HepG2 (cell line): Measurements from ENCODE around the gene CYLD. TPM values are rescaled to one million over a fixed set of nuclear protein-coding genes. Genes with fewer than 3 reads are reported as not detected.

Experiments
- ATAC-seq: fragments of 200-7000 bp; cut with Tn5 transposase; 3 replicates; pipeline ENCODE4 v1.9.1; 2020; ENCODE audit warnings: mild to moderate bottlenecking, moderate library complexity
- BruUV-seq: library from RNA; stranded (reverse); fragments of 400-500 nt; replicated peaks from 2 replicates; lab custom pipeline; 2021; lab: Mats Ljungman, UMichigan
- CTCF ChIA-PET: fragments of 300-600 bp; formaldehyde crosslinking; extraction: SDS; loops from one replicate; lab custom pipeline; 2021; ENCODE audit warnings: low total read pairs, inconsistent platforms, low intra/inter-chr PET ratio; lab: Yijun Ruan, JAX
- POLR2A ChIA-PET: fragments of 350-600 bp; sonication (Branson Sonifier 250); formaldehyde crosslinking; loops from one replicate; lab custom pipeline; 2020; ENCODE audit warnings: antibody characterized with exemption, inconsistent platforms; lab: Yijun Ruan, JAX
- DNase-seq: peaks from one replicate; pipeline ENCODE4 v3.0.0-alpha.2; 2015; ENCODE audit warnings: low spot score
- FAIRE-seq: peaks from 3 replicates; lab custom pipeline; 2011; peaks lifted over from hg19 to GRCh38; lab: Jason Lieb, UNC
- H2AFZ ChIP-seq: one replicate; pipeline ENCODE4 v1.6.1; 2011; ENCODE audit warnings: low read length, inconsistent platforms
- H3K27ac ChIP-seq: fragments of 300-600 bp; 3 replicates; pipeline ENCODE4 v1.8.0; 2011; ENCODE audit warnings: mixed run types, mild to moderate bottlenecking, mixed read lengths, low read length, inconsistent platforms; ENCODE audit not compliant: insufficient read depth; ENCODE audit errors: extremely low read length
- H3K27me3 ChIP-seq, 2 experiments: fragments of 200-600 bp in 1 of 2; 2 replicates in 1 of 2; 3 replicates in 1 of 2; pipeline versions ENCODE4 v1.6.0 to v1.8.0; 2011; ENCODE audit warnings: low read length in 2 of 2, mild to moderate bottlenecking in 2 of 2, moderate library complexity in 2 of 2, inconsistent platforms in 1 of 2; ENCODE audit not compliant: insufficient read depth in 2 of 2, control insufficient read depth in 1 of 2
- H3K36me3 ChIP-seq, 2 experiments: fragments of 200-600 bp in 1 of 2; replicated peaks in 1 of 2; 2 replicates in 1 of 2; 3 replicates in 1 of 2; pipeline versions ENCODE4 v1.5.1 to v1.8.0; 2011; ENCODE audit warnings: low read length in 2 of 2, inconsistent platforms in 1 of 2; ENCODE audit not compliant: insufficient read depth in 2 of 2, control insufficient read depth in 1 of 2
- H3K4me1 ChIP-seq: 2 replicates; pipeline ENCODE4 v1.5.1; 2012; ENCODE audit warnings: low read length, inconsistent platforms; ENCODE audit not compliant: insufficient read depth
- H3K4me2 ChIP-seq: 2 replicates; pipeline ENCODE4 v1.6.0; 2011; ENCODE audit warnings: low read depth, low read length, inconsistent platforms
- H3K4me3 ChIP-seq, 3 experiments: fragments of 200-600 bp in 1 of 3; sonication (generic), shearing (Covaris generic) in 1 of 3; replicated peaks in 1 of 3; 2 replicates each; pipeline ENCODE4 v1.5.1; 2011 to 2016; ENCODE audit warnings: low read length in 3 of 3, inconsistent platforms in 2 of 3, low read depth in 2 of 3, mild to moderate bottlenecking in 2 of 3, control low read depth in 1 of 3, mixed read lengths in 1 of 3; ENCODE audit not compliant: insufficient read depth in 1 of 3
- H3K79me2 ChIP-seq: one replicate; pipeline ENCODE4 v1.6.1; 2011; ENCODE audit warnings: low read length, inconsistent platforms; ENCODE audit not compliant: insufficient read depth
- H3K9ac ChIP-seq: 2 replicates; pipeline ENCODE4 v1.6.0; 2011; ENCODE audit warnings: mild to moderate bottlenecking, low read depth, low read length, inconsistent platforms; ENCODE audit not compliant: insufficient read depth
- H3K9me3 ChIP-seq: 2 replicates; pipeline ENCODE4 v1.5.1; 2012; ENCODE audit warnings: mild to moderate bottlenecking, low read length
- H4K20me1 ChIP-seq: 2 replicates; pipeline ENCODE4 v1.6.0; 2011; ENCODE audit warnings: inconsistent platforms, mild to moderate bottlenecking, low read length, moderate library complexity; ENCODE audit not compliant: insufficient read depth
- AKNA ChIP-seq: sonication (generic); formaldehyde crosslinking; IDR thresholded peaks from 2 replicates; pipeline ENCODE4 v1.4.0; 2020; ENCODE audit warnings: missing genetic modification reagents, borderline replicate concordance
- FOXK2 ChIP-seq: fragments of 450-650 bp; IDR thresholded peaks from 2 replicates; pipeline ENCODE4 v1.6.1; 2016
- NR2F1 ChIP-seq, 2 experiments: fragments of 450-650 bp in 1 of 2; formaldehyde crosslinking in 1 of 2; IDR thresholded peaks; 2 replicates each; pipeline versions ENCODE4 v1.5.0 to v1.6.1; 2016 to 2020; ENCODE audit warnings: mild to moderate bottlenecking in 1 of 2, missing compliant biosample characterization in 1 of 2, missing genetic modification reagents in 1 of 2, moderate library complexity in 1 of 2
- THAP9 ChIP-seq: sonication (generic); formaldehyde crosslinking; IDR thresholded peaks from 2 replicates; pipeline ENCODE4; 2020; ENCODE audit warnings: missing genetic modification reagents, mild to moderate bottlenecking, borderline replicate concordance
- ZNF367 ChIP-seq: sonication (generic); formaldehyde crosslinking; IDR thresholded peaks from 2 replicates; pipeline ENCODE4 v1.4.0; 2020; ENCODE audit warnings: missing genetic modification reagents, borderline replicate concordance
- ZNF468 ChIP-seq: sonication (generic); formaldehyde crosslinking; IDR thresholded peaks from 2 replicates; pipeline ENCODE4 v1.8.0; 2022; ENCODE audit warnings: mild to moderate bottlenecking, moderate library complexity, missing genetic modification reagents
- ZNF547 ChIP-seq: sonication (generic); formaldehyde crosslinking; IDR thresholded peaks from 2 replicates; pipeline ENCODE4 v1.5.1; 2020; ENCODE audit warnings: mild to moderate bottlenecking, missing genetic modification reagents
- ZNF761 ChIP-seq: sonication (generic); formaldehyde crosslinking; conservative IDR thresholded peaks from 2 replicates; pipeline ENCODE4 v1.4.0; 2020; ENCODE audit warnings: mild to moderate bottlenecking, missing genetic modification reagents
- ZNF776 ChIP-seq: sonication (generic); formaldehyde crosslinking; IDR thresholded peaks from 2 replicates; pipeline ENCODE4 v1.4.0; 2020; ENCODE audit warnings: mild to moderate bottlenecking, missing genetic modification reagents
- ZXDC ChIP-seq: sonication (generic); formaldehyde crosslinking; IDR thresholded peaks from 2 replicates; pipeline ENCODE4 v1.5.0; 2020; ENCODE audit warnings: mild to moderate bottlenecking, missing genetic modification reagents
- WGBS: methylation state at CpG from one replicate; pipeline ENCODE4 v1.1.6; 2017; ENCODE audit warnings: low lambda C conversion rate; 5-methylcytosine and 5-hydroxymethylcytosine counted together
- in situ Hi-C: cut with HindIII; loops from 2 replicates; pipeline ENCODE4 v1.10.0; 2017; ENCODE audit warnings: low pct_unique_long_range_greater_than_20kb; ENCODE audit not compliant: extremely low pct_ligation_motif_present
- intact Hi-C: fragments of 100-400 bp; cut with micrococcal nuclease; formaldehyde crosslinking; loops from one replicate; pipeline ENCODE4 v1.10.0; 2022; ENCODE audit not compliant: unreplicated experiment
- polyA plus RNA-seq, 8 experiments: library from polyadenylated mRNA; depleted of rRNA in 3 of 8; stranded (reverse) in 7 of 8; unstranded in 1 of 8; fragments of >200 nt; fragmentation: Illumina TruSeq in 4 of 8; extraction: Trizol in 4 of 8; gene quantifications; 2 replicates each; pipeline versions ENCODE4 v1.2.1 to v1.2.3, GENCODE V29; 2011 to 2016; ENCODE audit warnings: low read depth in 4 of 8, missing spikeins in 1 of 8, mixed read lengths in 1 of 8; ENCODE audit not compliant: insufficient read depth in 1 of 8
- total RNA-seq, 5 experiments: library from RNA; depleted of rRNA; stranded (reverse); fragments of >200 nt; fragmentation: Illumina TruSeq; extraction: Trizol; gene quantifications; 2 replicates each; pipeline ENCODE4 v1.2.3, GENCODE V29; 2016; ENCODE audit warnings: low read depth in 1 of 5

The CYLD gene
- total and polyA plus RNA-seq, 2 of the 13 experiments (the other 11 are each of a cell fraction or from before 2014, with no cell fraction given), result 6.1 to 11.4 TPM

GRCh38 chr16:50708373-50709060 lies 33.4 kb upstream of the CYLD start (continued):
- no peak for TF ChIP-seq ZXDC (CRISPR knock-in tag)
- no peak for TF ChIP-seq ZNF776
- TF ChIP-seq ZNF547 (CRISPR knock-in tag), result no peak

- H3K4me1 ChIP-seq, result peaks cover 2% of the 10 kb centered on the region
- H3K9ac ChIP-seq, result no peak overlapping the region
- 29% methylated on average over 8 of the region's 8 CpGs for WGBS
- no peak overlapping the region for H3K4me3 ChIP-seq
- no peaks in the 10 kb centered on the region for H3K79me2 ChIP-seq
- BruUV-seq, result no TSS peak
- H3K36me3 ChIP-seq, result no peaks in the 10 kb centered on the region
- FAIRE-seq (no peak), DNase-seq (no peak), ATAC-seq (no peak)
- peaks cover 16% of the 10 kb centered on the region for H3K9me3 ChIP-seq
- no peak overlapping the region for H3K27ac ChIP-seq
- no peaks in the 10 kb centered on the region for H4K20me1 ChIP-seq
- in situ Hi-C loops (no loop called here), intact Hi-C loops (no loop called here)
- ChIA-PET CTCF (no interaction called here), POLR2A (no interaction called here)
- no peak overlapping the region for H2AFZ ChIP-seq
- TF ChIP-seq ZNF761 (CRISPR knock-in tag) (no peak), ZNF468 (CRISPR knock-in tag) (no peak), FOXK2 (no peak), AKNA (CRISPR knock-in tag) (no peak), THAP9 (CRISPR knock-in tag) (no peak), NR2F1 (CRISPR knock-in tag; IDR thresholded peaks at IDR 0.05) (no peak), ZNF367 (CRISPR knock-in tag) (no peak)
- peaks cover 0 to 20% of the 10 kb centered on the region in 2 experiments; a peak in 2 of 5 replicates for H3K27me3 ChIP-seq
- H3K4me2 ChIP-seq, result no peak overlapping the region
Measured at GRCh38 chr16:50709061-50709684, 32.7 kb upstream of the CYLD start.
